HL-60 (cell line): Measurements from ENCODE around the gene SPINDOC.

Experiments
- DNase-seq, 2 experiments: peaks; one replicate each; pipeline ENCODE4 v3.0.0-alpha.2; 2010 to 2020; ENCODE audit warnings: low read depth in 1 of 2, low spot score in 1 of 2
- H3K27ac ChIP-seq: fragments of 250-450 bp; sonication (Bioruptor Pico); replicated peaks from 2 replicates; pipeline ENCODE4 v1.5.1; 2020; ENCODE audit warnings: mild to moderate bottlenecking, moderate library complexity
- H3K27me3 ChIP-seq: fragments of 250-450 bp; sonication (Bioruptor Pico); 2 replicates; pipeline ENCODE4 v1.5.1; 2021; ENCODE audit warnings: mild to moderate bottlenecking, moderate library complexity; ENCODE audit not compliant: insufficient read depth, poor library complexity, severe bottlenecking
- H3K4me3 ChIP-seq: replicated peaks from 2 replicates; pipeline ENCODE4 v1.5.1; 2011; ENCODE audit warnings: mild to moderate bottlenecking, control low read depth, low read length; ENCODE audit not compliant: insufficient read depth
- CTCF ChIP-seq: IDR thresholded peaks from one replicate; pipeline ENCODE4 v1.5.1; 2011; ENCODE audit warnings: low read length, control low read depth, inconsistent platforms; ENCODE audit not compliant: insufficient read depth
- GABPA ChIP-seq: IDR thresholded peaks from 2 replicates; pipeline ENCODE4 v1.6.1; 2012; ENCODE audit warnings: low read depth
- POLR2AphosphoS5 ChIP-seq: IDR thresholded peaks from 2 replicates; pipeline ENCODE4 v1.6.1; 2012; ENCODE audit warnings: low read depth
- REST ChIP-seq: IDR thresholded peaks from 2 replicates; pipeline ENCODE4 v1.6.1; 2012; ENCODE audit warnings: low read depth; ENCODE audit not compliant: insufficient replicate concordance
- SPI1 ChIP-seq: IDR thresholded peaks from 2 replicates; pipeline ENCODE4 v1.6.1; 2012; ENCODE audit warnings: low read depth, mild to moderate bottlenecking, borderline replicate concordance

SPINDOC gene

GRCh38 chr11:63816166-63816565 lies 2.9 kb downstream of the SPINDOC start:
- no peak overlapping the region for H3K4me3 ChIP-seq
- H3K27me3 ChIP-seq: peaks cover 30% of the 10 kb centered on the region
- TF ChIP-seq REST: no peak
- no peak for TF ChIP-seq GABPA
- no peak for DNase-seq
- H3K27ac ChIP-seq: no peak overlapping the region

GRCh38 chr11:63816732-63817131 lies 3.5 kb downstream of the SPINDOC start:
- no peak overlapping the region for H3K27ac ChIP-seq
- DNase-seq: no peak
- H3K27me3 ChIP-seq: peaks cover 28% of the 10 kb centered on the region
- no peak overlapping the region for H3K4me3 ChIP-seq
- no peak for TF ChIP-seq GABPA
- TF ChIP-seq CTCF: no peak

GRCh38 chr11:63817758-63818498 lies 4.7 kb downstream of the SPINDOC start:
- TF ChIP-seq GABPA (no peak), REST (no peak), CTCF (no peak), POLR2AphosphoS5 (no peak), SPI1 (no peak)
- Histone ChIP-seq H3K27me3 (peaks cover 16% of the 10 kb centered on the region), H3K4me3 (no peak overlapping the region), H3K27ac (no peak overlapping the region)
- DNase-seq: no peak

- no peak for TF ChIP-seq CTCF
- no peak for TF ChIP-seq SPI1
- TF ChIP-seq REST: no peak
- TF ChIP-seq GABPA: no peak
- TF ChIP-seq POLR2AphosphoS5: no peak
- H3K27ac ChIP-seq: no peak overlapping the region
- peaks cover 13% of the 10 kb centered on the region for H3K27me3 ChIP-seq
- DNase-seq: no peak
- no peak overlapping the region for H3K4me3 ChIP-seq
Observed at GRCh38 chr11:63818609-63819008, 5.4 kb downstream of the SPINDOC start.
